Medulla oblongata (tissue), 1 donor: ENCODE results near the gene PLIN5.
"Not testable (repeated sequence)": the region's sequence is repeated elsewhere in the genome, so short reads cannot be mapped to it uniquely, and the experiment has no call there.

Experiments used
- DNase-seq: peaks from one replicate; pipeline ENCODE4 v3.0.0-alpha.2; 2015; ENCODE audit errors: extremely low spot score

Gene PLIN5

DNA sequence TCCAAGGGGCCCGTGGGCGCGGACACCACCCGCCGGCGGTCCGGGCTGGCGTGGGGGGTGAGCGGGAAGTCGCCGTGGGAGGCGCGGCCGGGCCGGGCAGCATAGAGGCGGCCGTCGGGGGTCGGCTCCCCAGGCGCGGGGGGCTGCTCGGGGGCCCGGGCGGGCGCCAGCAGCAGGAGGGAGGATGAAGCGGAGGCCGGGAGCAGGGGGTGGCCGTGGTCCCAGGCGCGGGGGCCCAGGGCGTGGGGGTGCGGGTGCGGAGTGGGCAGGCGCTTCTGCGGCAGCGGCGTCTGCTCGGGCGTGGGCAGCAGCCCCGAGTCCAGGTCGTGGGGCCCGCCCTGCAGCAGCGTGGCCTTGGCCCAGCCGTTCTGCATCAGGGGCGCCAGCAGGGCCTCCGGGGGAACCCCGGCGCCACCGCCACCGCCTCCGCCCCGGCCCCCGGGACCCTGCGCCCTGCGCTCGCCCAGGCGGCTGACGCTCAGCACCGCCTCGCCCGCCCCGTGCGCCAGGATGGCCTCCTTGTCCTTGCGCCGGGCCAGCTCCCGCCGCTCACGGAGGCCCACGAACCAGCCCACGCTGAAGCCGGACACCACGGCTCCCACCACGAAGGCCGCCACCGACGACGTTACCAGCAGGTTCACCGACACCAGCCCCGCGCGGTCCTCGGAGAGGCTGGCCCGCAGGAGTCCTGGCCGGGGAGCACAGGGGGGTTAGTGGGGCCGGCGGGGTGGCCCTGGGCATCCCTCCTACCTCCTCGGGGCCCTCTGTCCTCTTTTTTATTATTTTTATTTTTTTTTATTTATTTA is 9.0 kb upstream of the PLIN5 start:
- no peak for DNase-seq

DNA sequence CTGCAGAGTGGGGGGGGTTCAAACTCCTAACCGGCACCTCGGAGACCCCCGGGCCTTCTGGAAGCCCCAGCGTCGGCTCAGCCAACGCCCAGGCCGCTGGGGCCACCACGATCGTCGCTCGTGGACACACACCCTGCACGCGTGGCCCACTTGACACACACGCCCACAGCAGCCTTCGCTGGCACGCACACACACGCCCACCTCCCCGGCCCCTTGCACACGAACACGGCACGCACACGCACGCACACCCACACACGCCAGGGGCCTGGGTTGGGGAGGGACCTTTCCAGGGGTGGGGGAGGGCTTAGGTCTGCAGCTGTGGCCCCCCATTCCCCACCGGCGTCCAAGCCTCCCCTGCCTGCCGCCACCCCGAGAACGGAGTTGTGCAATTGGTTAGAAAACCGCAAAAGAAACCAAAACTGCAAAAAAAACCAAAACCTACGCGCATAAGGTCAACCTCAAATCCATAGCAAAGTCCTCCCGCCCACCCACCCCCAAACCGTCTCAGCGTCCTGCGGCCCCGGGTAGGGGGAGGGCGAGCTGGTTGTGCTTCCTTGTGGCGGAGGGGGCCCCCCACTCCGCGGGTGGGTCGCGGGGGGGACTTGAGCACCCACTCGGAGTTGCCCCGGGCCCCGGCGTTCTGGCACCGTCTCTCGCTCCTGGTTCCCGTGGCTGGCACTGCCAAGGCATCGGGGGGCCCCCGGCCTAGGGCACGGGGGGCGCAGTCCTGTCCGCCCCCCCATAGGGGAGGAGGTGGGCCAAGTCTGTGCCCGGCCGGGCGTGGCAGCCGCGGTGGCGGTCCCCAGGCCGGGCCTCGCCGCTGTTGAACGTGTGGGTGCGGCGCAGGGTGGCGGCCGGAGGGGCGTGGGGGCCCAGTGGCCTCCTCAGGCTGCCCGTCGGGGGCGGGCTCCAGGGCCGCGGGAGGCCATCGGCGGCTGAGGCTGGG is 8.1 kb upstream of the PLIN5 start:
- DNase-seq = no peak

DNA sequence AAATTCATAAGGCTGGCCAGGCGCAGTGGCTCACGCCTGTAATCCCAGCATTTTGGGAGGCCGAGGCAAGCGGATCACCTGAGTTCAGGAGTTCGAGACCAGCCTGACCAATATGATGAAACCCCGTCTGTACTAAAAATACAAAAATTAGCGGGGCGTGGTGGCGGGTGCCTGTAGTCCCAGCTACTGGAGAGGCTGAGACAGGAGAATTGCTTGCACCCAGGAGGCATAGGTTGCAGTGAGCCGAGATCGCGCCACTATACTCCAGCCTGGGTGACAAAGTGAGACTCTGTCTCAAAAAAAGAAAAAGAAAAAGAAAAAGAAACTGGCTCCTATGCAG is 6.8 kb upstream of the PLIN5 start:
- DNase-seq = not testable (repeated sequence)

DNA sequence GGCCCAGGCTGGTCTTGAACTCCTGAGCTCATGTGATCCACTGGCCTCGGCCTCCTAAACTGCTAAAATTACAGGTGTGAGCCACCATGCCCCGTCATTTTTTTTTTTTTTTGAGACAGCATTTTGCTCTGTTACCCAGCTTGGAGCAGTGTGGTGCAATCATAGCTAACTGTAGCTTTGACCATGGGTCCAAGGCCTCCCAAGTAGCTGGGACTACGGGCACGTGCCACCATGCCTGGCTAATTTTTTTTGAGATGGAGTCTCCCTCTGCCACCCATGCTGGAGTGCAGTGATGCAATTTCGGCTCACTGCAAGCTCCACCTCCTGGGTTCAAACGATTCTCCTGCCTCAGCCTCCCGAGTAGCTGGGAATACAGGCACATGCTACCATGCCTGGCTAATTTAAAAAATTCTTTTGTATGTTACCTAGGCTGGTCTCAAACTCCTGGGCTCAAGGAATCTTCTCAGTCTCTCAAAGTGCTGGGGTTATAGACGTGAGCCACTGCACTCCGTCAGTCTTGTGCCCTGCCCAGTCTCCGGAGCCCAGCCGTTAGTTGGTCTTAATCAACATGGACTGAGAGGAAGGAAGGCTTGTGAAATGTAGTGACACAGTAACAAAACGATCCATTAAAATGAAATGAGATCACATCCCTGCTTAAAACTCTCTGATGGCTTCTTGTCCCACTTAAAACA is 6.2 kb upstream of the PLIN5 start:
- DNase-seq = no peak

DNA sequence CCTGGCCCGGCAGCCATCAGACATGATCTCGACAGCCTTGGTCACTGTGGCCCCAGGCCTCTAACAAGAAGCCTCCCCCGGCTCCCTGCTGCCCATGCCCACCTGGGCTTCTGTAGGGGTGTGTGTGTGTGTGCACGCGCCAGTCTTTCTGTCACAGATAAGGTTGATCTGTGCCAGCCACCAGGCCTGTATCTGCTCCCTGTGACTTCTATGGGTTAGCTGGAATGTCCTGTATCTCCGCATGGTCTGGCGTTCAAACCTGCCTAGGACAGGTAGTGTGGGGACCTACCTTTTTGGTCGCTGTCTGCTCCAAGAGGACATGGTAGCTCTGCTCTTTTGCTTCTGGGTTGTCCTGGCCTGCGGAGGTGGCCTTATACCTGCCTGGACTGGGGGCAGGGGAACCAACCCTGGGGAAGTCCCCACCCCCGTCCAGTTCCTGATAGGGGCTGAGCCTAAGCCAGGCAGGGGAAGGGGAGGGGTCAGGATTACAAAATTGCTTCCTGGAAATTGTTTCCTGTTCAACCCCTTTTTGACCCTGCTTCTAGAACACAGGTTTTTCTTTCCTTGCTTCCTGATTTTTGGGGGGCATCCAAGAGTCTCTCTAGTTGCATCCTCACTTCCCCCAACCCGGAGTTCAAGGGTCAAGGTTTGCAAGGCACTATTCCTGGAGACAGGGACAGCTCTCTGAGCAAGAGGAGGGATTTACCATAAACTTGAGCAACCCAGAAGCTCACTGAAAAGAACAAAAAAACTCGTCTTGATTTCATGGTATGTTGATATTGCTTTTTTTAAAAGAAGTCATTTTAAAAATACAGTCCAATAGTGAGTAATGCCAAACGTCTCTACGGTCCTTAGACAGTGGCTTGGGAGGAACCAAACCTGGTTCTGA is 4.9 kb upstream of the PLIN5 start, which contains the start of gene LRG1:
Gene LRG1, minus strand, starts transcription at position 344 of the 889 bp plus-strand sequence. Its CDS starts 23 bp downstream, at position 321.
- DNase-seq = peak; percentile 45

DNA sequence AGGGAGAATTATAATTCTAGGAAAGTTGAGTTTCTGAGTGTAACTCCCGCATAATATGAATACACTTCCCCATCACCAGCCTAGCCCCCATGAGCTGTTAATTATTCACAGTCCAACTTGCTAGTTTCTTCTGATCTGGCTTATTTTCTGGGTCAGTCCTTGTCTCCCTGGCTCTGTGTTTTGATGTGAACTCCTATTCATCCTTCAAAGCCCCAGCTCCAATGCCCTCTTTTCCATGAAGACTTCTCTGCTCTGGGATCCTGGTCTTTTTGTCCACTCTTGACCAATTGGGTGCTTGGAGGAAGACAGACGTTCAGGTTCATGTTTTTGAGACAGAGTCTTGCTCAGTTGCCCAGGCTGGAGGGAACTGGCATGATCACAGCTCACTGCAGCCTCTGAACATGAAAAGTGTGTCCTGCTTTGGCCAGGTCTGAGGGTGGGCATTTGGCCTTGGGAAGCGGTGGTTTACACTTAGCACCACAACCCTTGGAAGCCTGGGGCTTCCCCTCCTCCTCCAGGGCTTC is 4.2 kb upstream of the PLIN5 start:
- DNase-seq = no peak

DNA sequence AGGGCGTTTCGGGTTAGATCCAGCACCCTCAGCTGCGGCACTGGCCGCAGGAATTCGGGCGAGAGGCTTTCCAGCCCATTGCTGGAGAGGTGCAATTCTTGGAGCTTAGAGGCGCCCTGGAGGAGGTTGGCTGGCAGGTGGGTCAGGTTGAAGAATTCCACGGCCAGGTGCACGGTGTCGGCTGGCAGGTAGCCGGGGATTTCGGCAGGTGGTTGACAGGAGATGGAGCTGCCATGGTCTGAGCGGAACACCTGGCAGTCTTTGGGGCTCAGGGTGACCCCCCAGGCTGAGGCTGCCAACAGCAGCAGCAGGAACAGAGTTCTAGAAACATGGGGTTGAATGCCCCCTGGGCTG is 3.6 kb upstream of the PLIN5 start:
- no peak for DNase-seq

DNA sequence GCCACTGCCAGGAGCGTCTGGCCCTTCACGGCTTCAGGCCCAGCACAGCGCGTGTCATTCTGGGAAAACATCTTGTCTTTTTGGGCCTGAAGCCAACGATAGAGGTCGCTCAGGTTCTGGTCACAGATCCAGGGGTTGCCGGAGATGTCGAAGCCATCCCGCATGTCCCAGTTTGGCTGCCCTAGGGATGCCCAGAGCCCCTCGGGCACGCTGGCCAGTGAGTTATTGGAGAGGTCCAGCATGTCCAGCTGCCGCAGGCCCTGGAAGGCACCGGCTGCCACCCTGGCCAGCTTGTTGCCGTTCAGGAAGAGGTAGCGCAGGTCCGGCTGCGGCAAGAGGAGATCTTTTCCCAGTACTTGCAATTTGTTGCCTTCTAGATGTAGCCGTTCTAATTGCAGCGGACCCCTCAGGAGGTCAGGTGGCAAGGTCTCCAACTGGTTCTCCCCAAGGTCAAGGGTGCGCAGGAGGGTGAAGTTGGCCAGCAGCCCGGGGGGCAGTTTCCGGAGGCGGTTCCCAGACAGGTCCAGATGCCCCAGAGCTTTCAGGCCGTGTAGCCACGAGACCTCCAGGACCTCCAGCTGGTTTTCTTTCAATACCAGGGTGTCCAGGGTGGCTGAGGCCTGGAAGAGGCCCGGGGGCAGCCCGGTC is 3.1 kb upstream of the PLIN5 start:
- DNase-seq = no peak

DNA sequence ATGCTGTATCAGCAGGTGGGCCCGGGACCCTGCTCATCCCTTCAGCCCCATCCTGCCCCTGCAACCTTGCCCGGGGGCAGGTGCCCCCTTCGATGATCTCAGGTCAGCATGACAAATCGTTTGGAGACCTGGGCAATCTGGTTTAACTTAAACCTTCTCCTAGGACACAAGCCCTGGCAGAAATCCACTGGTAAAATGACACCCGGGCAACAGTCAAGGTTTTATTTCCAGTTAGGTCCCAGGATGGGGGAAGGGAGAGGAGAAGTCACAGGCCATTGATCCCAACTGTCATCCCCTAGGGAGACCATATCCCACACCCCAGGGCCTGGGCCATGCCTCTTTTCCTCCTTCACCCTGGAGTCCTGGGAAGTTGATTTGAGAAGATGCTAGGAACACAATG is 1.8 kb upstream of the PLIN5 start:
- no peak for DNase-seq

DNA sequence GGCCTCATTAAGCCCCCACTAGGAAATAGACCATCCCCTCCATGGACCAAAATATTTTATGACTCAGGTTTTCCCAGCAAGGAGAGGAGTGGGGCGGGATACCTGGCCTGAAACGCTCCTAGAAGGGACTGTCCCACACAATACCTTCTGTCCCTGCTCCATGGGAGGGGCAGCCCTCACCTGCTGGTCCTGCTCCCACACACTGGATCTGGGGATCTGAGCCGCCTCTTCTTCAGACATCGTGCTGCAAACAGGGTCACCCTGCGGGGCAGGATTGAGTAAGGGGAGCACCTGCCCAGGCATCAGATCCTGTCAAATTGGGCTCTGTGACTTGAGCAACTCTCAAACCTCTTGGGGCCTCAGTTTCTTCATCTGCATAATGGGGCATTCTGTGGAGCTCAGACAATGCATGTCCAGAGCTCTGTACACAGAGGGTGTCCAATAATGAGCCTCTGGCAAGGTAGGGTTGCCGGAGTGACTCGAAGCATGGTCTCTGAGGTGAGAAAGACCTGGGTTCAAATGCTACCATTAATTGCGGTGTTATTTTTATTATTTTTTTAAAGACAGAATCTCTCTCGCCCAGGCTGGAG is 1.1 kb downstream of the PLIN5 start:
- no peak for DNase-seq

DNA sequence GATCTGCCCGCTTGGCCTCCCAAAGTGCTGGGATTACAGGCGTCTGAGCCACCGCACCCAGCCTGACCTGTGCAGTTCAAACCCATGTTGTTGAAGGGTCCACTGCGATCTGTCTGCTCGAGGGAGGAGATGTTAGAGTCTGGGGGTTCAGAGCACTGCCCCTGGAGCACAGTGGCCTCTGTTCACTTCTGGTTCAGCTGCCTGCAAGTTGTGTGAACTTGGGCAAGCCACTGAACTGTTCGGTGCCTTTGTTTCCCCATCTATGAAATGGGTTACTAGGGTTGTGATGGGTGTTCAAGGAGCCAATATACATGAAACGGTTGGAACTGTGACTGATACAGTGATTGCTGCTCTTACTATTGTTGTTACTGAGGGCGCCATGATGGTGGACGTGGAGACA is 1.7 kb downstream of the PLIN5 start:
- no peak for DNase-seq

DNA sequence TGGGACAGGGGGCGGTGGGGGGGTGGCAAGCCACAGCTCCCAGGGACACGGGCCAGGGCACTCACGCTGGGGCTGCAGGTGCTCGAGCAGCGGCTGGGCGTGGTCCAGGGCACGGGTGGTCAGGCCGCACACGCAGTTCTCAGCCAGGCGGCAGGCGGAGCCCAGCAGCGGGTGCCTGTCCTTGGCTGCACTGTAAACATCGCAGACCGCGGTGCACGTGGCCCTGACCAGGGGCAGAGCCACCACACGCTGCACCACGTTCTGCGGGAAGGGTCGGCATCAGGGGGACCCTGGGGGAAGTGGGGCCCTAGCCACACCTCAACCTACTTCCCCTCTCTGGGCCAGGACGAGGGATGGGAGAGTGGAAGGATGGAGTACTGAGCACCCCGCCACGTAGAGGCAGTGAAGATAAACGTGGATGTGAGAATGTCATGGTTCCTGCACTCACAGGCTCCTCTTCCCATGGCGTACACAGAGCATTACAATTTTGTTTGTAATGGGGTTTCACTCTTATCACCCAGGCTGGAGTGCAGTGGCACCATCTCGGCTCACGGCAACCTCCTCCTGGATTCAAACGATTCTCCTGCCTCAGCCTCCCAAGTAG is 3.4 kb downstream of the PLIN5 start:
- DNase-seq = no peak

DNA sequence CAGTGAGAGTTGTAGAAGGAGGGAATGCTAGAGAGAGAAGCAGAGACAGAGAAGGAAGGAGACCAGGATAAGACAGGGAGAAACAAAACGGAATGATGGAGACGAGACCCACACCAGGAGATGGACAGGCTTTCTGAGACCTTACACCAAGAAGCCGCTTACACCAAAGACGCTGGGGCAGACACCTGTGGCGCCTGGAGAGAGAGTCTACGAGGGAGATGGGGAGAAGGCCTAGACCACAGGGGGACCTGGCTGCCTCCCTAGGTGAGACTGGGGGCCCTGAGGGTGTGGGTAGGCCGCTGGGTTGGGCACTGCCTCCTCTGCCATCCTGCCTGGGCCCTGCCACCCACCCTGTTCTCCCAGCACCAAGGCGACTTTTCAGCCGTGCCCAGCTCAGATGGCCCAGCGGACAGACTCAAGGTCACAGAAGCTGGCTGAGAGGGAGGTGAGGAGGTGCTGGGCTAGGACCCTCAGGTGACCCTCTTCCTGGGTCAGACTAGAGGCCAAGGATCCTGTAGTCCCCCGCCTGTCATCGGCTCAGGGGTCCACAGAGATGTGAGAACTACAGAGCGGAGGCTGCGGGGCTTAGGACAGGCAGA is 5.0 kb downstream of the PLIN5 start:
- DNase-seq = no peak

DNA sequence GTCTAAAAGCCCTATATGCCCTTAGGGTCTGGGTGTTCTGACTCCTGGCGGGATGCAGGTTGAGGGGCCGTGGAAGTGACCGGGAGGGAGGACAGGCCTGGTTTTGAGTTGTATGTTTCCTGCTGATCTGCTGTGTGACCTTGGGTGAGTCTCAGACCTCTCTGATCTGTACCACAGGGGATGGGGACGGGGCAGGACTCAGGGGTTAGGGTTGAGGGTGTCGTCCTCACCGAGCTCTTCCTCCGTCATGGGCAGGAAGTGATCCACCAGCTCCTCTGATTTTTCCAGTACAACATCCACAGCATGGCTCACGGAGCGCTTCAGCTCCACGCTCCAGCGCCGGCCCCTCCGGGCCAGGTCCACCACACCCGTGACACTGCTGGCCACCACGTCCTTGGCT is 6.2 kb downstream of the PLIN5 start:
- no peak for DNase-seq

DNA sequence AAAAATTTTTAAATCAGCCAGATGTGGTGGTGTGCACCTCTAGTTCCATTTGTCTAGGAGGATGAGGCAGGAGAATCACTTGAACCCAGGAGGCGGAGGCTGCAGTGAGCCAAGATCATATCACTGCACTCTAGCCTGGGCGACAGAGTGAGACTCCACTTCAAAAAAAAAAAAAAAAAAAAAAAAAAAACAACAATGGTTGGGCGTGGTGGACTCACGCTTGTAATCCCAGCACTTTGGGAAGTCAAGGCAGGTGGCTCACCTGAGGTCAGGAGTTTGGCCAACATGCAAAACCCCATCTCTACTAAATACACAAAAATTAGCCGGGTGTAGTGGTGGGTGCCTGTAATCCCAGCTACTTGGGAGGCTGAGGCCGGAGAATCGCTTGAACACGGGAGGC is 7.6 kb downstream of the PLIN5 start:
- DNase-seq = not testable (repeated sequence)

DNA sequence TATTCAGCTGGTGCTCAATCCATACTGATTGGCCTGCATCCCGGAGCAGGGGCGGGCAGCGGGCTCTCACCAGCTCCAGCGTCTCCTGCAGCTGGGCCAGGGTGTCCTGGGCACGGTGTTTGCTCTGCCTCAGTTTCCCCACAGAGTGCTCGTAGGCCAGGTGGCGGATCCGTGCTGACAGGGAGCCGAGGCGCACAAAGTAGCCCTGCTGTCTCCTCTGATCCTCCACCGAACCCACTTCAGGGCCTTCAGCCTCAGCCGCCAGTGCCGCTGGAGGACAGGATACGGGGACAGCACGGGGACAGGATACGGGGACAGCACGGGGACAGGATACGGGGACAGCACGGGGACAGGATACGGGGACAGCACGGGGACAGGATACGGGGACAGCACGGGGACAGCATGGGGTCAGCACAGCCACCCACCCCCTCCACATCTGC is 9.4 kb downstream of the PLIN5 start:
- no peak for DNase-seq

DNA sequence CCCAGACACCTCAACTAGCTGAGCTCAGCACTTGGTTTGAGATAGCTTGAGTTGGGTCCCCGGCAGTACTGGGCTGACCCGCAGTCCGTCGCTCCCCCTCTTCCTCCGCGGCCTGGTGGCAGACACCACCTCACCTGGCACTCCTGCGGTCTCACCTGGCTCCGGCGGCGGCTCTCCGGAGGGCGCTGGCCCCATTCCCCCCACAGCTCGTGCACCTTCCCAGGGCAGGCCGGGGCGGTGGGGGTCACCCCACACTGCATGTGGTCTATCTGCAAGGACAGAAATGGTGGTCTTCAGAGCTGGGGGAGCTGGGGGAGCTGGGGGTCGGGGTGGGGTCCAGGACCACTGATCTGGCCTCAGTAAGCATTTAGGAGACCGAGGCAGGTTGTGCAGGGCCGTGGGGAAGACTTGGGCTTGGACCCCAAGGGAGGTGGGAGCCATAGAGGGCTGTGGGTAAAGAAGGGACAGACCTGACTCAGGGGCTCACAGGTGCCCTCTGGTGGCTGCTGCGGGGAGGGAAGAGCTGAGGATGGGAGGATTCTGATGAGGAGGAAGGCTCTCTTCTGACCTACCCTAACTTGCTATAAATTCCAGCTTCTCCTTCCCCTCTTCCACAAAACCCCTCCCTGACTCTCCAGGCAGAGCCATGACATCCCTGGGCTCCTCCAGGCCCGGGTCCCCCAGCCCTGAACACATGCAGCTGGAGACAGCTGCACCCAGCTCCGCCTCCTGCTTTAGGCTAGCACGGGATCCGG is 10.0 kb downstream of the PLIN5 start:
- DNase-seq = no peak

DNA sequence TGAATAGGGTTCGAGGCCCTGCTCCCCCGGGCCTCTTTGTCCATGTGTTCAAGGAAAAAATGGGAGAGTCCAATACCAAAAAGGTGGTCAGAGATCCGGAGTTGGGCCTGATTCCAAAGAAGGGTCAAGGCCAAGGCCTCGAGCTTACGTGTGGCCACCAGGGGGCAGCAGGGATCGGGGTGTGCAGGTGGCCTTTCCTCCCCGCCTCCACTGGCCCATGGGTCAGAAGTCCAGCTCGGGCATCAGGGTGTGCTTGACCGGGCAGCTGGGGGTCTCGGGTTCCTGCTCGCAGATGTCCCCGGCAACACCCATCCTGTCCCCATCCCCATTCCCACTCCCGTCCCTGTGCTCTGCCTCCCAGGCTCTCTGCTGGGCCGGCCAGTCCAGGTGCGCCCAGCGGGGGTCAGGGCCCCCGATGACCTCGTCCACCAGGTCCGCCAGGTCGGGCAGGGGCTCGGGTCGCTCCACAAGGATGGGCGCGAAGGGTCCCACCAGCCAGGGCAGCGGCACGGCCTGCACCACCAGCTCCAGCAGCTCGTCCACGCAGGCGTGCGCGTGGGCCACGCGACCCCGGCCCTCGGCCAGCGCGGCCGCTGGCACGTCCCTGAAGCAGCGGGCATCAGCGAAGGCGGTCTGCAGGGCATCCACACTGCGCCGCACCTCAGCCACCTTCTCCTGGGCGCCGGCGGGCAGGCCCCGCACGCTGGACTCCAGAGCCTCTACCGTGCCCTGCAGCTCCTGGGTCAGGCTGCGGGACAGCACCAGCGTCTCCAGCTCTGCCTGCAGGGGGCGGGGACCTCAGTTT is 11.5 kb downstream of the PLIN5 start:
- DNase-seq = no peak
